ENCODE data around the gene ASTN1.

The ASTN1 gene

GRCh38 chr1:176878750-176879536, 285.6 kb downstream of the ASTN1 start:
- H3K36me3 ChIP-seq (ENCODE audit: control insufficient read depth, insufficient read depth, low read length): no peaks in the 10 kb centered on the region
- H3K4me1 ChIP-seq (ENCODE audit: control insufficient read depth, insufficient read depth, low read length, poor library complexity, severe bottlenecking): no peaks in the 10 kb centered on the region
- H3K9me3 ChIP-seq (ENCODE audit: control insufficient read depth, low read length): no peaks in the 10 kb centered on the region
- H3K4me3 ChIP-seq (ENCODE audit: extremely low read depth, insufficient read depth, low read length, poor library complexity, severe bottlenecking): no peak overlapping the region
- WGBS, 2 experiments (ENCODE audit: insufficient coverage in 2 of 2): 75 to 76% methylated on average over 9 to 11 of the region's 12 CpGs
- H3K27ac ChIP-seq (ENCODE audit: low read depth, low read length, severe bottlenecking): no peak overlapping the region

DNA sequence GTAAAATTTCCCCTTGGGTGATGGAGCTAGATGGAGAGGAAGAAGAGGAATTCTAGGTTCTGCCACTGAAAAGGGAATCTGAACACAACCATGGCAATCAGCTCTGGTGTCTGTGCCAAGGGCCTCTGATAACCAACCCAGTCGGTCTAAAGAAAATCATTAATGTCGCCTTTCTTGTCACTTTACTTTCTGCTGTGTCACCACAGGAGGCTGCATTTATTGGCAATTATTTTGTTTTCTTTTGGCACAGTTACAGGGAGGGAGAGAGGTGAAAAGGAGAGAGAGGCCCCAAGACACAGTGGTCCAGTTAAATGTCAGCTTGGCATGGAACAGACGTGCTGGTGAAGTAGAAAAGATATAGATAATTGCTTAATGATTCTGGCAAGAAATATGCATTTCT, 287.0 kb downstream of the ASTN1 start:
- no peak overlapping the region for H3K4me3 ChIP-seq (ENCODE audit: extremely low read depth, insufficient read depth, low read length, poor library complexity, severe bottlenecking)
- no peaks in the 10 kb centered on the region for H3K36me3 ChIP-seq (ENCODE audit: control insufficient read depth, insufficient read depth, low read length)
- 94% methylated on average over 2 of the region's 3 CpGs; no CpG with 5 or more reads in 1 of the 2 experiments for WGBS, 2 experiments (ENCODE audit: insufficient coverage in 2 of 2)
- H3K27ac ChIP-seq (ENCODE audit: low read depth, low read length, severe bottlenecking): no peak overlapping the region
- H3K9me3 ChIP-seq (ENCODE audit: control insufficient read depth, low read length): no peaks in the 10 kb centered on the region
- H3K4me1 ChIP-seq (ENCODE audit: control insufficient read depth, insufficient read depth, low read length, poor library complexity, severe bottlenecking): no peaks in the 10 kb centered on the region

GRCh38 chr1:176876966-176877515, 287.5 kb downstream of the ASTN1 start:
- 69 to 94% methylated on average over 2 to 3 of the region's 4 CpGs for WGBS, 2 experiments (ENCODE audit: insufficient coverage in 2 of 2)
- H3K27ac ChIP-seq (ENCODE audit: low read depth, low read length, severe bottlenecking): no peak overlapping the region
- no peak overlapping the region for H3K4me3 ChIP-seq (ENCODE audit: extremely low read depth, insufficient read depth, low read length, poor library complexity, severe bottlenecking)
- no peaks in the 10 kb centered on the region for H3K4me1 ChIP-seq (ENCODE audit: control insufficient read depth, insufficient read depth, low read length, poor library complexity, severe bottlenecking)
- no peaks in the 10 kb centered on the region for H3K9me3 ChIP-seq (ENCODE audit: control insufficient read depth, low read length)
- H3K36me3 ChIP-seq (ENCODE audit: control insufficient read depth, insufficient read depth, low read length): no peaks in the 10 kb centered on the region

DNA sequence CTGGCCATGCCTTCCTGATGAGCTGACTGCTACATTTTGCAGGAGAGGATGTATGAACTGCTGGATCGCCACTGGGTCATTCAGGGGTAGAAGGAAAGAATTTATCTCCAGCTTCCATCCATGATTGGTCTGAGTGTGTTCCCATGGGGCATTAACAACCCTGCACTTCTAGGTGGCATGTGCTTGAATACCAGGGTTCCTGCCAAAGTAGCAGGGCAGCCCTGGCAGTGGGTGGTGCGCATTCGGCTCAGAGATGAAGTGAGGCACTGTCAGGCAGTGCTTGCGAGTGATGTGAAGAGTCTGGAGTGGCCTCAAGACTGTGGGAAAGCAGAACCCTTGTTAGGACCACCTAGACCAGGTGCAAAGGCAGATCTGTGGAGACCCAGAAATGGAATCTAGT, 294.9 kb downstream of the ASTN1 start:
- 88 to 100% methylated on average over 3 to 4 of the region's 4 CpGs for WGBS, 2 experiments (ENCODE audit: insufficient coverage in 2 of 2)
- Histone ChIP-seq H3K4me3 (ENCODE audit: extremely low read depth, insufficient read depth, low read length, poor library complexity, severe bottlenecking) (no peak overlapping the region), H3K9me3 (ENCODE audit: control insufficient read depth, low read length) (no peaks in the 10 kb centered on the region), H3K36me3 (ENCODE audit: control insufficient read depth, insufficient read depth, low read length) (no peaks in the 10 kb centered on the region), H3K4me1 (ENCODE audit: control insufficient read depth, insufficient read depth, low read length, poor library complexity, severe bottlenecking) (peaks cover 5% of the 10 kb centered on the region), H3K27ac (ENCODE audit: low read depth, low read length, severe bottlenecking) (no peak overlapping the region)

DNA sequence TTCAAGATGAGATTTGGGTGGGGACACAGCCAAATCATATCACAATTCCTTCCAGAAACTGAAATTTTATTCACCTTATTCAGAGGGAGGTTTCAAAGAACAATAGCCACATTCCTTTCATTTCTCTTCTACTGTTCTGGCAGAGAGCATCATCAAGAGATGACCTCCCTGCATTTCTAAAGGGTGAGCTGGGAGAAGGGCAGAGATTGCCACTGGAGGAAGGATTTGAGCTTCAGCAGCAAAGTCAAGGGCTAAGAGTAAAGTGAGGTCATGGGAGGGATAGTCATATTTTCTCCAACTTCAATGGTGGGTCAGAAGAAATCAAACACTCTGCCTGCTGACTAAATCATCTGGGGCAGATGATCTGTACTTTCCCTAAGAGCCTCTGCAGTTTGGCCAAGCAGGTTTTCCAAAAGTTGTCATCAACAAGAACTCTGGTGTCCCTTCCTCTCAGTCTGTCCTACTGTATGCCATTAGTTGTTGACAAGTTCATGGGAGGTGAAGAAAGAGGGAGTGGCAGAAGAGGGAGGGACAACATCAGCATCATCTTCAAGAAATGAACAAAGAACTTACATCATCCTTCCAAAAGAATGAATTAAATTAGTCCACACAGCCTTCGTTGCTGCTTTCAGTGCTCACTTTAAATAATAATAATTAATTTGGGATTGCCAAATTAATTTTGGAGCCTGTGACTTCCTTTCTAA, 298.3 kb downstream of the ASTN1 start:
- H3K4me3 ChIP-seq (ENCODE audit: extremely low read depth, insufficient read depth, low read length, poor library complexity, severe bottlenecking): no peak overlapping the region
- no peaks in the 10 kb centered on the region for H3K9me3 ChIP-seq (ENCODE audit: control insufficient read depth, low read length)
- H3K36me3 ChIP-seq (ENCODE audit: control insufficient read depth, insufficient read depth, low read length): no peaks in the 10 kb centered on the region
- no CpG with 5 or more reads among the region's 1 CpG for WGBS, 2 experiments (ENCODE audit: insufficient coverage in 2 of 2)
- no peak overlapping the region for H3K27ac ChIP-seq (ENCODE audit: low read depth, low read length, severe bottlenecking)
- H3K4me1 ChIP-seq (ENCODE audit: control insufficient read depth, insufficient read depth, low read length, poor library complexity, severe bottlenecking): peaks cover 4% of the 10 kb centered on the region

DNA sequence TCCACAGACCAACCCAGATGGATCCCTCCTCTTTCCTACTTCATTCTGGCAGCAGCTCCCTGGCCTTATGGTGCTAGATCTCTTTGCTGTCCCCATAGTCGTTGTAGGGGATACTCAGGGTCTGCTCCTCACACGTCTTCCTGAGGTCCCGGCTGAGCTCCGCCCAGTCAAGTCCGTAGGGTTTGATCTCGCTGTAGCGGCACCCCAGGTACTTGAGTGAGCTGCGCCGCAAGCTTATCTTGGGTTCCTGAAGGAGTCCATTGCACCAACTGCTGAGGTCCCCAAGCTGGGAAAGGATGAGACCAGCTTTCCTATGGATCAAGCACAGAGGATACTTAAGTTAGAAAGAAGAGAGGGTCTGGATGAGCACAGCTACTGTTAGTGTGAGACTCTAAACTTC, 300.3 kb downstream of the ASTN1 start:
- Histone ChIP-seq H3K9me3 (ENCODE audit: control insufficient read depth, low read length) (no peaks in the 10 kb centered on the region), H3K27ac (ENCODE audit: low read depth, low read length, severe bottlenecking) (no peak overlapping the region), H3K4me1 (ENCODE audit: control insufficient read depth, insufficient read depth, low read length, poor library complexity, severe bottlenecking) (no peaks in the 10 kb centered on the region), H3K4me3 (ENCODE audit: extremely low read depth, insufficient read depth, low read length, poor library complexity, severe bottlenecking) (no peak overlapping the region), H3K36me3 (ENCODE audit: control insufficient read depth, insufficient read depth, low read length) (no peaks in the 10 kb centered on the region)
- WGBS, 2 experiments (ENCODE audit: insufficient coverage in 2 of 2): 93 to 96% methylated on average over 7 to 9 of the region's 9 CpGs

- no peak overlapping the region for H3K4me3 ChIP-seq (ENCODE audit: extremely low read depth, insufficient read depth, low read length, poor library complexity, severe bottlenecking)
- no peaks in the 10 kb centered on the region for H3K4me1 ChIP-seq (ENCODE audit: control insufficient read depth, insufficient read depth, low read length, poor library complexity, severe bottlenecking)
- H3K36me3 ChIP-seq (ENCODE audit: control insufficient read depth, insufficient read depth, low read length): no peaks in the 10 kb centered on the region
- no peak overlapping the region for H3K27ac ChIP-seq (ENCODE audit: low read depth, low read length, severe bottlenecking)
- 74 to 100% methylated on average over 1 to 2 of the region's 4 CpGs for WGBS, 2 experiments (ENCODE audit: insufficient coverage in 2 of 2)
- no peaks in the 10 kb centered on the region for H3K9me3 ChIP-seq (ENCODE audit: control insufficient read depth, low read length)
Measured at GRCh38 chr1:176863613-176864012, 300.9 kb downstream of the ASTN1 start.

DNA sequence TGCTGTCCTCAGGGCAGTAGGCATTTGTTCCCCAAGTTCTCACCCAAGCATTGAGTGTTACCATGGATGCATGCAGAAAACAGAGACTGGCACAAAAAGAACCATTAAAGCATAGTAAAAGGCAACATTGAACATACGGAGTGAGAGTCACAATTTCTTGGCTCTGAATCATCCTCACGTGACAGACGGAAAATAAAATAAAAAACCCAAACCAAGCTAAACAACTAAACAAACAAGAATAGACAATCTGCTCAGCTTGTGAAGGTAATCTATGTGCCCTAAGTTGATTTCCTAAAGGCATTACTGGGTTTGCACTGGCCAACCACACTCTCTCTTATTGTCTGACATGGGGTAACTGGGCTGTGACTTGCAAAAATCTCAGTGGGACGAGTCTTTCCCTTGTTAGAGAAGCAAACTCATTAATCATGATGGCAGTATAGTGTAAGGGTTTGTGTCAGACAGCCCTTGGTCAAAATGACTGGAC, 306.0 kb downstream of the ASTN1 start:
- Histone ChIP-seq H3K9me3 (ENCODE audit: control insufficient read depth, low read length) (no peaks in the 10 kb centered on the region), H3K4me3 (ENCODE audit: extremely low read depth, insufficient read depth, low read length, poor library complexity, severe bottlenecking) (no peak overlapping the region), H3K36me3 (ENCODE audit: control insufficient read depth, insufficient read depth, low read length) (no peaks in the 10 kb centered on the region), H3K27ac (ENCODE audit: low read depth, low read length, severe bottlenecking) (no peak overlapping the region), H3K4me1 (ENCODE audit: control insufficient read depth, insufficient read depth, low read length, poor library complexity, severe bottlenecking) (no peaks in the 10 kb centered on the region)
- 50 to 81% methylated on average over 1 to 3 of the region's 4 CpGs for WGBS, 2 experiments (ENCODE audit: insufficient coverage in 2 of 2)

DNA sequence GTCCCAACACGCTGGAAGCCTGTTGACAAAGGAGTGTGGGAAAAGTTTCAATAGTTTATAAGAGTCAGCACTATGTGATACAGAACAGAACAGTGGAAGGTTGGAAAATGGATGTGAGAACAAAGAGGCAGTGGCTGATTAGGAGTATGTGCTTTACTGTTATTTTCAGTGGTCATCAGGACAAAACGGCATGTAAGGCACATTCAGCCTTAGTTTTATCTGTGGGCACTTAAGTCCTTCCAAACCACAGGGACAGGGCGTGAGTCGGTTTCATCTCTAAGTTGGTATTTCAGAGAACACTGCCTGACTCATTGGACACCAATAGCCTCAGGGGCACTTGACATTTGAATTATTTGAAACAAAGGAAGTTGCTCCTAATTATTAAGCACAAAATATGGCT, 306.9 kb downstream of the ASTN1 start:
- H3K27ac ChIP-seq (ENCODE audit: low read depth, low read length, severe bottlenecking): peak overlapping the region; percentile 13
- WGBS, 2 experiments (ENCODE audit: insufficient coverage in 2 of 2): 94 to 96% methylated on average over 3 of the region's 4 CpGs
- no peak overlapping the region for H3K4me3 ChIP-seq (ENCODE audit: extremely low read depth, insufficient read depth, low read length, poor library complexity, severe bottlenecking)
- no peaks in the 10 kb centered on the region for H3K9me3 ChIP-seq (ENCODE audit: control insufficient read depth, low read length)
- H3K36me3 ChIP-seq (ENCODE audit: control insufficient read depth, insufficient read depth, low read length): no peaks in the 10 kb centered on the region
- no peaks in the 10 kb centered on the region for H3K4me1 ChIP-seq (ENCODE audit: control insufficient read depth, insufficient read depth, low read length, poor library complexity, severe bottlenecking)

DNA sequence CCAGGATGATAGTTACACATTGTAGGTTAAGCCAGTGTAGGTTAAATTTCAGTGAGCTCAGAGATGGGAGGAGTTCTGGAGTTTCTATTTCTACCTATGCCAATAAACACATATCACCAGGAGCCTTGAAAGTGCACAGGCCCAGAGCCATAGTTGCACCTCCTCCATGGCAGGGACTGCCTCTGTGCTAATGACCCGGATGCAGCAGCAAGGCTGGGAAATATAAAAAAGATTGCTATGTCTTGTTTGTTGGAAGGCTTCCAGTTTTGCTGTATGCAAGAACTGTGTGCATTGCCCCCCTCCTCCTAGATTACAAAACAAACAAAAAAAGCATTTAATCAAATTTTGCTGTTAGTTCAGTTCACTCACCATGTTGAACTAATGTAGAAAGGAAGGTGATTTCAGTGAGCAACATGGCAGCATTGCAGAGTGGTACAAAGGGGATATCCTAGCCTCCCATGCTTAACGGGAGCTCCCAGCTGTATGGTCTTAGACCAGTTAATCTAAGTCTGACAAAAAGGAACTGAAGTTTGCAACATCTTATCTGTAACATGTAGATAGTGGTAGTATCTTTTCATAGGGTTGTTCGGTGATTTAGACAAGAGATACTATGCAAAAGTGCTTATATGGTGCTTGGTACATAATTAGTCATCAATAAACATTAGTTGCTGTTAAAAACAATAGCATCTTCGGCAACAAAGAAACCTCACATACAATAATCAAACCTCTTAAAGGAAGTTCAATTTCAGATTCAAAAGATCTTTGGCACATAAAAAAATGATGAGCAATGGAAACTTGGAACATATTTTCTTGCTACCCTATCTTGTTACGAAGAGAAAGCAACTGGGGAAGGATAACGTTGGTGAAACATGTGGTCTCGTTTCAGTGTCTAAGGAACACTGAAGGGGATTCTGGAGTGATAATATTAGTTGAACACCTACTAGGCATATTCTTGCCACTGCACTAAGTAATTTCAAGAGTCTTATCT, 309.5 kb downstream of the ASTN1 start:
- Histone ChIP-seq H3K4me1 (ENCODE audit: control insufficient read depth, insufficient read depth, low read length, poor library complexity, severe bottlenecking) (no peaks in the 10 kb centered on the region), H3K9me3 (ENCODE audit: control insufficient read depth, low read length) (no peaks in the 10 kb centered on the region), H3K4me3 (ENCODE audit: extremely low read depth, insufficient read depth, low read length, poor library complexity, severe bottlenecking) (no peak overlapping the region), H3K27ac (ENCODE audit: low read depth, low read length, severe bottlenecking) (no peak overlapping the region), H3K36me3 (ENCODE audit: control insufficient read depth, insufficient read depth, low read length) (no peaks in the 10 kb centered on the region)
- 90 to 100% methylated on average over 1 to 3 of the region's 7 CpGs for WGBS, 2 experiments (ENCODE audit: insufficient coverage in 2 of 2)

Measured in mesodermal cell (in vitro differentiated cells).